HL-60/S4 treated with retinoic acid at 250 ng/mL for 4 days and 3 days (cell line): ENCODE measurements around the gene UNCX.

Experiments
- in situ Hi-C: fragments of 300-500 bp; cut with MboI; formaldehyde crosslinking; loops from 2 replicates; pipeline ENCODE4 v1.7.0; 2022; ENCODE audit warnings: low sequenced_read_pairs

Gene UNCX

DNA sequence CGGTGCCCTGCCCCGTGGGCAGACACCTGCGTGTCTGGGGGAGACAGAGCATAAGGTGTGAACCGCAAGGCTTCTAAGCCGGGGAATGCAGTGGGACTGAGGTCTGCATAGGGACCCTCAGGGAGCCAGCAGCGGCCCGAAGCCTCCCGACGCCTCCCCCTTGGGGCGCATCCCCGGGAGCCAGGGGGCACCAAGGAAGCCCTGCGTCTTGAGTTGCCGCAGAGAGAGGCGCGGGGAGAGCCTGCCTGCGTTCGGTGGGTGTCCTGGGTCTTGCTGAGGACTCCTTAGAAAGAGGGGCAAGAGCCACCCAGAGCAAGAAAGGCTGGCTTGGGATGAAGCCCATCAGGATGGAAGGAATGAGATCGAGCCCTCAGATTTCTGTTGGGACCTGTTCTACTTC lies 18.2 kb upstream of the UNCX start:
- in situ Hi-C loops: no loop called here

DNA sequence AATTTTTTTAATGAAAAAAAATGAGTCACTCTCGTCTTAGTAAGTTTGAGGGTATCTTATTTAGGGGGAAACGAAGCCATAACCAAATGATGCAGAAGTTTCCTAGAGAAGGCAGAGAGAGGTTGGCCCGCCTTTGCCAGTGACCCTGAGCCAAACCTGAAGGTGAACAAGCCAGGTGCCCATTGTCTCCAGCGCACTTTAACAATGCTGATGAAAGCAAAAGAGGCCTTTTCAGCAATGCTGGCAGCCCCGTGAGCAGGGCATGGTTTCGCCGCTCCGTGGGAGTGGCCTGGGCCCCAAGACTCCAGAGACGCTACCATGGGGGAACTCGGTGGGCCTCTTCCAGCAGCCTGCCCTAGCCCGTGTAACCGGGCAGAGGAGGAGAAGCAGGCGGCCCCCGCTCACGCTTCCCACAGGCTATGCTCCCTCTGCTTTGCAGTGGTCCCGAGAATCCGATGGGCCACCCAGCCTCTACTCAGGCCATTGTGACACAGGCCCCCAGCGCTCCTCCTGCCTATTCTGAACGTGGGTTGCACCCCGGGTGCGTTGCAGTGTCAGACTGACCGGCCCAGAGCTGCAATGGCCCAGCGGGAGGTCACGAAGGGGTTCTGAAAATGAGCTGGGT lies 14.0 kb upstream of the UNCX start:
- in situ Hi-C loops: no loop called here

DNA sequence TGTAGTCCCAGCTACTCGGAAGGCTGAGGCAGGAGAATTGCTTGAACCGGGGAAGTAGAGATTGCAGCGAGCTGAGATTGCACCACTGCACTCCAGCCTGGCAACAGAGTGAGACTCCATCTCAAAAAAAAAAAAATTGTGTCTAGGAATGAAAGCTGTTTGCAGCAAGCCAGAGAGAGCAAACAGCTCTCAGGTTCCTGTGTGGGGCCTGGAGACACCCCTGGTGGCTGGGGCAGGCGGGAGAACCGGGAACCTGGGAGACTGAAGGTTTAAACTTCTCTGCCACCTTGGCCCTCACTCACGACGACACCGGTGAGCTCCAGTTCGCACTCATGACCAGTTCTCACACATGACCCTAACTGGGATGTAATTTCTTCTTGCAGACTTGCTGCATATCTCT lies 13.2 kb upstream of the UNCX start:
- in situ Hi-C loops: no loop called here

DNA sequence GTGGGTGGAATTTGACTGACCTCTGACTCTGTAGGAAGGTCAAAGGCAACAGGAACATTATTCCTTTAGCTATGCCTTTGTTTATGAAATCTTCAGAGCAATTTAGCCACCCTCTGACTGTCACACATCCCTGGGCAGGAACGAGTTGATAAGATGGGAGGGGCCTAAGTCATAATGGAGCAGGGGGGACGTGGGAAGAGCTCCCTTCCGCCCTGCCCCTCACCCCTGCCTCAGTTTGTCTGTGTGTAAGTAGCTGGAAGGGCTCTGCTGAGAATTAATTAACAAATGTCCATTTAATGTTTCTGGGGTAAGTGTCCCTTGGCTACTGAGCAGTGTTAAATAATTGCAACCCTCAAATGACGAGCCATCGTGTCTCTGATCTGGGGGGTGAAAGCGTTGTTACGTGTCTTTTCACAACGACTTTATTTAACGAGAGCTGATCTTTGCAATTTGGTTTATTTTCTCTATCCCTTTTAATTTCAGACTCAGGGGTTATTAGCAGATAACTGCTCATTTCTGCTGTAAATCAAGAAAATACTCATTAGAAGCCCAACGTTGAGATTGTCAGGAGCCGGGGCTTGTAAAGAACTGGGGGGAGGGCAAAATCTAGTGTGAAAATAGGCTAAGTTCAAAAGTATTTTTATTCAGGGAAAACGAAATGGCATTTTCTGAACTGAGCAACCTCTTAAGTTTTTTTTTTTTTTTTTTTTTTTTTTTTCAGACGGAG lies 12.5 kb upstream of the UNCX start:
- in situ Hi-C loops: no loop called here

DNA sequence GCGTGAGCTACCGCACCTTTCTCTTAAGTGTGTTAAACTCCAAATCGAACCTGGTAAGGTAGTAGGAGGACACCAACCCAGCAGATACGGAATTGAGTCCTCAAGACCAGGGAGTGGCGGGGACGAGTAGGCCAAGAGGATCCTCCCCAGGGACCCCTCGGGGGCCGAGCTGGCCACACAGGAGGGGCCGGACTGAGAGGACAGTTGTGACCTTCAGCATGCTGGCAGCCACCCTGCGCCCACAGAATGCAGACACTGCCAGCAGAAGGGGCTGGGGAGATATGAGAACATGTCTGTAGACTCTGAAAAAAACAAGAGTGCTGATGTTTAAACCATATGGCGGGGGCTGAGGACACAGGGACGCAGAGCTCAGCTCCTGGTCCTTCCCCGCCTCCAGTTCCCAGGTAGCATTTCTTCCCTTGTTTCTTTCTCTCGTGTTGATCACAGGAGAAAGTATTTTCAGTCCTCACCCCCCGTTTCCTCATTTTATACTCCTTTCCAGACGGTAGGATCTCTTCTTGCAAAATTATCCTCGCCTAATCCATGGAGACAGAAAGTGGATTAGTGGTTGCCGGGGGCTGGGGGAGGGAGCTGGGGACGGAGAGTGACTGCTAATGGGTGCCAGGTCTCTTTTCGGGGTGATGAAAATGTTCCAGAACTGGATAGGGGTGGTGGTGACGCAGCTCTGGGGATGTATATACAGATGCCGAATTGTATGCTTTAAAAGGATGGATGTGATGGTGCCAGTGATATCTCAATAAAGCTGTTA lies 11.5 kb upstream of the UNCX start:
- in situ Hi-C loops: no loop called here

DNA sequence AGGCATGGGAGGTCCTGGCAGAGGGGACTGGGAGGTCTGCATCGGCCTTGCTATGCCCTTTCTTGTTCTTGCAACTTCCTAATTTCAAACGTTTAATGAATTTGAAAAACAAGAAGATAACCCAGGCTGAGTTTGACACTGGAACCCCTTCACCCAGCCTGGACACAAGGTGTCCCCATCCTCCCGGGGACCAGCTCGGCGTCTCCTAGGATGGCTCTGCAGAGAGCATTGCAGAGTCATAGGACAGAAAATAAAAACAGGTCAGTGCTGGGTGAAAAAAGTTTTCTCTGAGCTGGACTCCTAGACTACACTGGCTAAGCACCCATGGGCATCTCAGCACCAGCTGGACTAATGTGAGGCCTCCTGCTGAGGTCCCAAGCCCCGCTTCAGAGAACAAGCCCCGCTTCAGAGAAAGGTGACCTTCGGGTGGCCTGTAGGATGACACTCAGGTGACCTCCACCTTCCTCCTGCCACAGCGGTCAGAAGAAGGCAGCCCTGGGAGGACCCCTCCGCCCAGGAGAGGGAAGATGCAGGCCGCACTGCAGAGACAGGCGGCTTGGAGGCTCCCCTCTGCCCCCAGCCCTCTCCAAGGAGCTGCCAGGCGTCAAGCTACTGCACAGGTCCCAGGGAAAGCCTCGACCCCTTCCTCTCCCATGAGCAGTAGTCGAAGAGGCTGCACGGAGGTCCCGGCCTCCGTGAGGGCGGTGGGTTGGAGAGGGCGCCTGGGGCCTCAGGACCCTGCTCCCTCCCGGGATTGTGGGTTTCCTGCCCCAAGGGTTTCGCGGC lies 9.3 kb upstream of the UNCX start:
- in situ Hi-C loops: no loop called here

DNA sequence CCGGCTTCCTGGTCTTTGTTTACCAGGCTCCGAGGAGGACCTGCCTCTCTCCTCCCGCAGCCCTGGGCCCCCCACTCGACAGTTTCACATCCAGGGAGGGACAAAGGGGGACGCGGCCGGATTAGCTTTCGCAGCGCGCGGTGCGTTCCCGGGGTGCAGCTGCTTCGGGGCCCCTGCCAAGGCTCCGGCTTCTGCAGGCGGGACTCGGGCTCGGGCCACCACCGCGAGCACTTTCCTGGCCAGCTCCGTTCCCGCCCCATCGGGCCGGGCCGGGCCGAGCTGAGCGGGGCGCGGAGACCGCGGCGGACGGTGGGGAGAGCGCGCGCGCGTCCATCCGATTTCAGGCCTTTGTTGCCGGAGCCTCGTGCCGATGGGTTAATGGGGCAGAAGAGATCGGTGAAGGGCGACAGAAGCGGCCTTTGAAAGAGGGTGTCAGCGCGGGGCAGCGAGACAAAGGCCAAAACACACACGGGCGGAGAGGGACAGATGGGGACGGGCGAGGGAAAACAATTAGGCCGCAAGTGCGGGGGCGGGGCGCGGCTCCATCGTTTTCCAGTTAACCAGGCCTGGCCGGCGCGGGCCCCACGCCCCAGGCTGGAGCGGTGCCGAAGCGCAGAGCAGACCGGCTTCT lies 8.5 kb upstream of the UNCX start:
- in situ Hi-C loops: no loop called here

DNA sequence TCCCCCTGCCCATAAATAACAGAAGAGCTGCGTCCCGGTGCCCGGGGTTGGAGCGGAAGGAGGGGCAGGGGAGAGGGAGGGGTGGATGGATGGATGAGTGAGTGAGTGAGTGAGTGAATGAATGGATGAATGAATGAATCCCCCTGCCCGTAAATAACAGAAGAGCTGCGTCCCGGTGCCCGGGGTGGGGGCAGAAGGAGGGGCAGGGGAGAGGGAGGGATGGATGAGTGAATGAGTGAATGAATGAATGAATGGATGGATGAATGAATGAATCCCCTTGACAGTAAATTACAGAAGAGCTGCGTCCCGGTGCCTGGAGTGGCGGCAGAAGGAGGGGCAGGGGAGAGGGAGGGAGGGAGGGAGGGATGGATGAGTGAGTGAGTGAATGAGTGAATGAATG lies 7.6 kb upstream of the UNCX start:
- in situ Hi-C loops: no loop called here

DNA sequence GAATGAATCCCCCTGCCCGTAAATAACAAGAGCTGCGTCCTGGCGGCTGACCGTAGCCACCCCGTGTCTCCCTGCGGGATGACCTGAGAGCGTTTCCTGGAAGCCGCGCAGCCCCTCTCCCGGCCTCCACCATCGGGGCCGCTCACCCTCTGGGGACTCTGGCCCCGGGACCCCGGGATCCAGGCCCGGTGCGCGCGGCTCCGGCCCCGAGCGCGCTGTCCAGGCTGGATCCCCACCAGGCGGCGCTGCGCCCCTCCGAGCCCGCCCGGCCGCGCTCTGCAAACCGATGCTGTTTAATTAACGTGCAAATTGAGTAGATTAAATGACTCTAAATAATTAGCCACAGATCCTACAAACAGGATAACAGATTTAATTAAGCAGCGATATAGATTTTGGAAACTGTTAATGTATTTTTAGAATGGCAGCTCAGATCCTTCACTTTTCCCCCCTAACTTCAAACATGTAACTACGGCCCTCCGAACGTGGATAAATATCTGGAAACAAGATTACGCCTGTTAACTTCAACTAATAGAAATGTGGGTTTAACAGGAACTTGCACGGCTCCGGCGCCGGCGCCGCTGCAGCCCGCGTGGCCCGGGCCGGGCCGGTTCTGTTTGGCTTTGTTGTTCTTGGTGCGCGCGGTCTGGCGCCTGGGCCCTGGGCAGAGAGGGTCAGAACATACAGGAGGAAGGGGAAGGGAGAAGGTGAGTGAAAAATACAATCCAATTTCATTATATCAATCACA lies 7.1 kb upstream of the UNCX start:
- in situ Hi-C loops: no loop called here

DNA sequence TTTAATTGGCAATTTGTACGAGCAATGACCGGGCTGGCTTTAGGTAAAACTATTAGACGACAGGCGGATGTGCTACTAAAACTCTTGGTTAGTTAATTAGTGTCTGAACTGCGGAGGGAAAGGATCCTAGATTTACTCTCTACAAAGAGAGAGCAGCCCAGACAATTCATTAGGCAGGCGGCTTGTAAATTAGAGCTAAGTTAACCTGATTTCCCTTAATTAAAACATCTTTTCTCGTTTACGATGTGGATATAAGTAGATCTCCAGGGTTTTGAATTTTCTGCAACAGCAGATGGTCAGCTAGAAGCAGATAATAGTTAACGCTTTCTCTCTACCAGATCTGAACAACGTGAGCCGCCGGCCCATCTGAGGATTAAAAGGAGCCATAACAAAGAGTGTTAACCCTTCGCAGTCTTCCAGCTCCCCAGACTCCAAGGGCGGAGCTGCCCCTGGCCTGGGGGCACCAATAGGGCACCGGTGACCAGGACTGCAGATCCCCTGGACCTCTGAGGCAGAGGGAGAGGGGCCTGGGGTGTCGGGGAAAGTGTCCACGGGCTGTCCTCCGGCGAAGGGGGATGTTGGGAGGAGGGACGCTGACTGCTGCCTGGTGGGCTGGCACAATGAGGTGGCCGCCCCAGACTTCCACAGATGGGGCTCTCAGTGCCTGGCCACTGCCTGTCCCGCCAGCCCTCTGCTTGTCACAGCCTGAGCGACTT lies 6.3 kb upstream of the UNCX start:
- in situ Hi-C loops: no loop called here

DNA sequence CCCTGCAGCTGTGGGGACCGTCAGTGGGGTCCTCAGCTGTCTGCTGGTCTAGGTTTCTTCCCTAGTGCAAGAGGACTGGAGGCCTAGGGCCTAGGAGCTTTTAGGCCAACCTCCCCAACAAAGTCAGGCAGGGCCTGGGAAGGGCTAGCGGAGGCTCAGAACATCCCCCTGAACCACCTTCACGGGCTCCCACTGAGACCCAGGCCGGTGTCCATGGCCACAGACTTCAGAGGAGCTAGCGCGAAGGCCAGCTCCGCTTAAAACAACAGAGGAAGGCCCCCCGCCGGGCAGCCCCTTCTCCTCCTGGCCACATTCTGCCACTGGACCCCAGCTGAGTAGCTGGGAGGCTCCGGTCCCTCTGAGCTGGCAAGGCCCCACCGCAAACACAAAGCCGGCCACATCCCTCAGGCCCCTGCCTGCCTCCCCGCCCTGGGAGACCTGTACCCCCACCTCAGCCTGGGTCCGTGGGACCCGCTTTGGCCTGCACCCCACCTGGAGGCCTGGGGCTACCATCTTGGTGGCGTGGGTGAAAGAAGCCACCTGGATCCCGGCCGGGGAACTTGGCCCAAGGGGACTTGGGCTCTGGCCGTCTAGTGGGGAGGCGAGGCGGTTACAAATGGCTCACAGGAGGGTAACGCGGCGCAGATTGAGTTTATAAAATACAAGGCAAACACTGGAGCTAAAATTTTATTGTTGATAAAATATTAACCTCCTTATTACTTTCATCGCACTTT lies 5.4 kb upstream of the UNCX start:
- in situ Hi-C loops: no loop called here

DNA sequence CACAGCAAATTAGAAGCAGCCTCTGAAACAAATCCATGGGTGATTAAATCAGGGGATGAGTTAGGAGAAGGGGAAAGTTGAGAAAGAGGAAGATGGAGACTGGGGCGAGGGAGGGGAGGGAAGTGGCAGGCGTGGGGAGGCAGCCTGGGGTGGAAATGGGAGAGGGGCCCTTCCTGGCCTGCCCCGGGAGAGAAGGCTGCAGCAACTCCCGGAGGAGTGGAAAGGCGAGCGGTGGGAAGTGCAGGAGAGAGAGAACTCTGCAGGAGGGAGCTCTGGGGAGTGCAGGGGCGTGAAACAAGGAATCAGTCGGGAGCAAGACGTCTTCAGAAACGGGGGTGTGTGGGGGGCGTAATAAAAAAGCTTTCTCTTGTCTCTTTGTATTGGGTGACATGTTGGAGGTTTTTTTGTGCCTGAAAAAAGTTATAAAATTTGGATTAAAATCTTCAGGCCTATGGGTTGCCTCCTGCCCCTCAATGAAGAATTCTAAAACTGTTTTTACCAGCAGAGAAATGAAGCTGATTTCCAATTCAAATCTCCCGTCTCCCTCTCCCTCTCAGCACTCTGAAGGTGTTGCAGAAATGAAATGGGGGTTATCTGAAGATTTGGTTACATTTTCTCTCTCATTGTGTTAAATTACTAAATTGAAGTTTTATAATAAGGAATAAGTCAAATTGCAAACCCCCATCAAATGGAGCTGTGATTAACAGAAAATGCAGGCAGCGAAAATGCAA lies 4.7 kb upstream of the UNCX start:
- in situ Hi-C loops: no loop called here

DNA sequence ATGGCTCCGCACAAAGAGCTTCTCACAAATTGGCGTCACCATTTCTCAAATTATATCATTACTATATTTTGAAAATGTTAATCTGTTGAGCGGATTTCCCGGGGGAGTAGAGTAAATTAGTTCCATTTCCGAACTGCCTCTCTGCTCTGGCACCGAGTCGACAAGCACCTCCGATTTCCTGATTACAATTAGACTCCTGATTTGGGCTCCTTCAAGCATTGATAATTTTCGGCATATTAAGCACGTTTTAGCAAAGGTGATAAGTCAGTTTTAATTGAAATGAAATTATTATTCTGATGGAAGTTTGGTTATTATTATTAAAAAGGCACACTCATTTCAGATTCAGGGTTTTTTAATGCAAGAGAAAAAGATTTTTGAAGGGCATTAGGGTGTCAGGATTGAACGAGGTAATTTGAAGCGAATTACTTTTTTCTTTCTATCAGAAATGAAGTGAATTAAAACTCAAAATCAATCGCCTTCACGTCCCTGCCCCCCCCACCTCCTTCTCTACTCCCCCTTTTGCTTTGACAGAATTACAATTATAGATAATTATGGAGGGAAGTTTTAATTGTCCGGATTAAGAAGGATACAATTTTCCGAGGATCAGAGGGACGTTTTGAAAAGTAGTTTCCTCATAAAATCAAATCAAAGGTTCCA lies 4.0 kb upstream of the UNCX start:
- in situ Hi-C loops: no loop called here

DNA sequence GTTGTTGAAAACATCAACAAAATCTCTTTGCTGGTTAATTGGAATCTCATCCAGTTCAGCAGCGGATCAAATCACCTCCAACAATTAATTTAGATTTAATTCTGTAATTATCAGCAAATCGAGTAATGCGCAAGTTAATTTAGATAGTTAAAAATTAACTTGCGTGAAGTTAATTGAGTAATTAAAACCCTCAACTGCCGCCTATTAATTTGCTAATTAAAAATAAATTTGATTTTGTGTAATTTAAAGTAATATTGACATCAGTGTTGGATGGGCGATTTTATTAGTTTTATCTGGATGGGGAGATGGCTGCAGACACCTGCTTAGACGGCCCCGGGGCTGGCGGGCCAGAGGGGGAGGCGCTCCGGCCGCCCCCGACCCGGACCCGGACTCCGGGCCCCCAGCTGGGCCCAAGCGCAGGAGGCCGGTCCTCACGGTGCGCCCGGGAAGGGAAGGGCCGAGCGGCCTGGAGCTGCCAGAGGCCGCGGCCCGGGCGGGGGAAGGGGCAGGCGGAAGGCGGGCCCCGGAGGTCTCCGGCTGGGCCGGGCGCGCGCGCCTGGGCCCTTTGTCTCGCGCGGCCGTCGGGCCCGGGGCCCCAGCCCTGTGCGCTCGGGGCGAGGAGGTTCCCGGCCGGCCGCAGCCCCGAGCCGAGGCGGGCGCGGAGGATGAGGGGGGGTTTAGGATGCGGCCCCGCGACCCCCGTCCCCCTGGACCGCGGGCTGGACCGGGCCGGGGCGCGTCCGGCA lies 3.3 kb upstream of the UNCX start:
- in situ Hi-C loops: no loop called here

DNA sequence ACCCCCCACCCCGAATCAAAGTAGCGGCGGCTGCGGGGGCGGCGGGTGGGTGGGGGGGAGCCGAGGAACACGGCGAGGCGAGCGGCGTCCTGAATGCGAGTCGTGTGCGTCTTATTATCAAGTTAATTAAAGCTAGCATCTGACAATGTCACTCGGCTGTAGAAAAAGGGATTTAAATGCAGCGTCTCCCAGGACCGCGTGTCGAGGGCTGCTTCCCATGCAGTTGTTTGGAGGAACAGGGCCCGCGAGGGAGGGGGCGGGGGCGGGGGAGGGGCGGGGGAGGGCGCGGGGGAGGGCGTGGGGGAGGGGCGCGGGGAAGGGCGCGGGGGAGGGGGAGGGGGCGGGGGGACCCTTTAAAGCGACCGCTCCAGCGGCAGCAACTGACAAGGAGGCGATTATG lies 2.7 kb upstream of the UNCX start:
- in situ Hi-C loops: no loop called here

DNA sequence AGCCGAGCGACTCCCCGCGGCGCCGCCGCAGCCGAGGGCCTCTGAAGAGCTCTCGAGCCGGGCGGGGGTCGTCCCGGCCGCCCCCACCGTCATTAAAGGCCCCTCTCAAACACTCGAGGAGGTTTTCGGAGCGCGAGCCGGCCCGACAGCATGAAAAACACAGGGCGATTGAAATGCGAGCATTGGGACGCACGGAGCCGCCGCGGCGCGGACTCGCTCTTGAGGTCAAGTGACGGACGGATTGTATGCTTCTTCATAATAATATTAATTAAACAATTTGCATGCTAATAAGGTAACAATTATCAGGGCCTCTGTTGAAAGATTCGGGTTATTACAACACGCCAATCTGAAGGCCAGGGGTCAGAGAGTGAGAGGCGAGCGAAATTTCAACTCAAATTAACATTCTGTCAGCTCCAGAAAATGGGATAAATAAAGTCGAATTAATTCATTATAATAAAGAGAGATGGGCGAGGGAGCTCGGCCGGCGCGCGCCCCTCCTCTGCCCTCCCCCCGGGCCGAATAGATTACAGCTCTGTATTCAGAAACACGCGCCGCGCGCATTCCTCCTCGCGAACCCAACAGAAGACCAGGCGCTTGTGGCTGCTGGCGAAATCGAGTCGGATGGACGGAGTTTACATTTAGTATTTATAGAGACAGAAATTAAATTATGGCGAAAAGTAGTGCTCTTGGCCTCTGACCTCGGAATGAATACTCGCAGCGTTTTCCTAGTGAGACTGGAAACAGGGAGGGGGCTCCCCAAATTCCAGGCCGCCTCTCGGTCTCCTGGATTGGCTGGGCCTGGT lies 2.1 kb upstream of the UNCX start:
- in situ Hi-C loops: no loop called here
